ENCODE results near the gene CFAP299.

- TF ChIP-seq MYC (IDR thresholded peaks at IDR 0.05; ENCODE audit: low read depth, low read length) (no peak), CTCF (IDR thresholded peaks at IDR 0.05; ENCODE audit: extremely low read depth in 1 of 2, insufficient read depth in 1 of 2, low read depth in 1 of 2, low read length in 2 of 2) (no peak), POLR2AphosphoS5 (IDR thresholded peaks at IDR 0.05; ENCODE audit: insufficient read depth, low read depth, low read length) (no peak), POLR2A (IDR thresholded peaks at IDR 0.05; ENCODE audit: low read depth, low read length) (no peak), EZH2 (IDR thresholded peaks at IDR 0.05; ENCODE audit: borderline replicate concordance, low read depth, low read length, severe bottlenecking) (no peak)
These were observed 119.0 kb downstream of the CFAP299 start for GRCh38 chr4:80454556-80454955.

Measured in endothelial cell of umbilical vein (primary cell).